Endothelial cell of umbilical vein (primary cell): ENCODE measurements around the gene FGFRL1. TPM values are rescaled to one million over a fixed set of nuclear protein-coding genes. Genes with fewer than 3 reads are reported as not detected.

Source experiments
- BruUV-seq: library from RNA; stranded (reverse); fragments of 400-500 nt; replicated peaks from 2 replicates; lab custom pipeline; 2021; lab: Mats Ljungman, UMichigan
- CTCF ChIA-PET: fragments of 300-600, 350-600 bp; sonication (Branson Sonifier 250); formaldehyde crosslinking; loops from one replicate; lab custom pipeline; 2021; ENCODE audit warnings: antibody characterized with exemption, inconsistent platforms; lab: Charles Lee
- POLR2A ChIA-PET: fragments of 300-600, 350-600 bp; sonication (Branson Sonifier 250); formaldehyde crosslinking; loops from one replicate; lab custom pipeline; 2021; ENCODE audit warnings: antibody characterized with exemption, inconsistent platforms; lab: Charles Lee
- DNase-seq: peaks from one replicate; pipeline ENCODE4 v3.0.0-alpha.2; 2011; ENCODE audit warnings: low read depth, low spot score
- FAIRE-seq: peaks from 2 replicates; lab custom pipeline; 2011; peaks lifted over from hg19 to GRCh38; lab: Jason Lieb, UNC
- H2AFZ ChIP-seq: 2 replicates; pipeline ENCODE4 v1.6.0; 2012; ENCODE audit warnings: low read depth, low read length, control low read depth, inconsistent platforms
- H3K27ac ChIP-seq: 2 replicates; pipeline ENCODE4 v1.5.1; 2011; ENCODE audit warnings: low read depth, mild to moderate bottlenecking, control low read depth, low read length, moderate library complexity; ENCODE audit not compliant: insufficient read depth
- H3K27me3 ChIP-seq, 2 experiments: 2 replicates each; pipeline versions ENCODE4 v1.6.0 to v1.6.1; 2011; ENCODE audit warnings: low read length in 2 of 2, mixed read lengths in 1 of 2; ENCODE audit not compliant: control insufficient read depth in 2 of 2, insufficient read depth in 2 of 2
- H3K36me3 ChIP-seq, 2 experiments: 2 replicates in 1 of 2; 3 replicates in 1 of 2; pipeline ENCODE4 v1.5.1; 2011; ENCODE audit warnings: low read length in 2 of 2, mild to moderate bottlenecking in 1 of 2, moderate library complexity in 1 of 2; ENCODE audit not compliant: control insufficient read depth in 2 of 2, insufficient read depth in 2 of 2; ENCODE audit errors: extremely low read depth in 1 of 2
- H3K4me1 ChIP-seq: 3 replicates; pipeline ENCODE4 v1.5.1; 2011; ENCODE audit warnings: mild to moderate bottlenecking, low read length; ENCODE audit not compliant: control insufficient read depth, insufficient read depth; ENCODE audit errors: extremely low read depth
- H3K4me2 ChIP-seq: 2 replicates; pipeline ENCODE4 v1.6.1; 2011; ENCODE audit warnings: low read length, control low read depth, mixed read lengths; ENCODE audit not compliant: insufficient read depth
- H3K4me3 ChIP-seq, 3 experiments: fragments of 200-600 bp in 1 of 3; sonication (generic), shearing (Covaris generic) in 1 of 3; replicated peaks in 1 of 3; 2 replicates each; pipeline ENCODE4 v1.5.1; 2011 to 2016; ENCODE audit warnings: control low read depth in 3 of 3, low read length in 3 of 3, mild to moderate bottlenecking in 2 of 3, inconsistent platforms in 1 of 3, low read depth in 1 of 3, moderate library complexity in 1 of 3; ENCODE audit not compliant: insufficient read depth in 1 of 3
- H3K79me2 ChIP-seq: 2 replicates; pipeline ENCODE4 v1.6.0; 2012; ENCODE audit warnings: low read length, inconsistent platforms; ENCODE audit not compliant: control insufficient read depth, insufficient read depth
- H3K9ac ChIP-seq: replicated peaks from 2 replicates; pipeline ENCODE3; 2011; ENCODE audit warnings: low read length, control low read depth; ENCODE audit not compliant: insufficient read depth; ENCODE audit errors: extremely low read depth
- H3K9me1 ChIP-seq: replicated peaks from 3 replicates; pipeline ENCODE4 v1.6.0; 2011; ENCODE audit warnings: mild to moderate bottlenecking, low read length; ENCODE audit not compliant: control insufficient read depth, insufficient read depth; ENCODE audit errors: extremely low read depth
- H3K9me3 ChIP-seq: replicated peaks from 2 replicates; pipeline ENCODE4 v1.5.1; 2012; ENCODE audit warnings: low read length, inconsistent platforms; ENCODE audit not compliant: control insufficient read depth, insufficient read depth
- H4K20me1 ChIP-seq: replicated peaks from 2 replicates; pipeline ENCODE3; 2011; ENCODE audit warnings: mild to moderate bottlenecking, low read length; ENCODE audit not compliant: control insufficient read depth, insufficient read depth; ENCODE audit errors: extremely low read depth
- CTCF ChIP-seq, 2 donors: IDR thresholded peaks; 1 replicate in 1 of 2; 2 replicates in 1 of 2; pipeline ENCODE4 v1.5.1; 2011; ENCODE audit warnings: low read length in 2 of 2, mild to moderate bottlenecking in 2 of 2, moderate library complexity in 2 of 2, control low read depth in 1 of 2, inconsistent platforms in 1 of 2, low read depth in 1 of 2; ENCODE audit not compliant: insufficient read depth in 1 of 2; ENCODE audit errors: extremely low read depth in 1 of 2
- EZH2 ChIP-seq: IDR thresholded peaks from 2 replicates; pipeline ENCODE4 v1.6.1; 2012; ENCODE audit warnings: borderline replicate concordance, low read depth, mild to moderate bottlenecking, moderate library complexity, low read length, inconsistent platforms; ENCODE audit not compliant: severe bottlenecking
- FOS ChIP-seq: IDR thresholded peaks from 2 replicates; pipeline ENCODE4 v1.6.1; 2011; ENCODE audit warnings: mild to moderate bottlenecking, low read length, moderate library complexity, borderline replicate concordance; ENCODE audit not compliant: insufficient read depth
- GATA2 ChIP-seq: IDR thresholded peaks from 2 replicates; pipeline ENCODE4 v1.7.0; 2011; ENCODE audit warnings: low read depth, mild to moderate bottlenecking, moderate library complexity, mixed read lengths, low read length; ENCODE audit not compliant: insufficient read length, insufficient read depth
- JUN ChIP-seq: IDR thresholded peaks from 2 replicates; pipeline ENCODE4 v1.6.1; 2011; ENCODE audit warnings: borderline replicate concordance, low read depth; ENCODE audit not compliant: insufficient read length, insufficient read depth
- MYC ChIP-seq: IDR thresholded peaks from one replicate; pipeline ENCODE4 v1.6.1; 2011; ENCODE audit warnings: mild to moderate bottlenecking, low read depth, low read length
- POLR2A ChIP-seq: IDR thresholded peaks from 2 replicates; pipeline ENCODE4 v1.6.1; 2012; ENCODE audit warnings: low read depth, mild to moderate bottlenecking, control low read depth, low read length
- POLR2AphosphoS5 ChIP-seq: IDR thresholded peaks from 2 replicates; pipeline ENCODE4 v1.6.1; 2012; ENCODE audit warnings: low read depth, mild to moderate bottlenecking, control low read depth, low read length, moderate library complexity; ENCODE audit not compliant: insufficient read depth
- dilution Hi-C: fragments of 300-500 bp; cut with MboI; formaldehyde crosslinking; loops from one replicate; pipeline ENCODE4 v1.15.0; 2019; ENCODE audit warnings: low sequenced_read_pairs; ENCODE audit not compliant: extremely low pct_ligation_motif_present
- intact Hi-C: fragments of 100-400 bp; cut with micrococcal nuclease; formaldehyde crosslinking; loops from one replicate; pipeline ENCODE4 v1.10.0; 2022
- polyA plus RNA-seq, 4 experiments: library from polyadenylated mRNA; depleted of rRNA in 3 of 4; stranded (reverse) in 3 of 4; unstranded in 1 of 4; fragments of >200 nt; gene quantifications; 2 replicates each; pipeline versions ENCODE4 v1.2.1 to v1.2.3, GENCODE V29; 2011 to 2012; ENCODE audit warnings: missing spikeins in 1 of 4
- total RNA-seq: library from RNA; stranded (reverse); gene quantifications from 2 replicates; pipeline ENCODE4 v1.2.3, GENCODE V29; 2021
- TF ChIP-seq, protein P1 (sequence below): IDR thresholded peaks from 2 replicates; pipeline ENCODE4 v1.6.1; 2011; ENCODE audit not compliant: insufficient read depth, insufficient read length

FGFRL1 gene
- total and polyA plus RNA-seq, 2 donors (not counting 3 experiments of a cell fraction or from before 2014, with no cell fraction given): 33.3 to 74.6 TPM

DNA sequence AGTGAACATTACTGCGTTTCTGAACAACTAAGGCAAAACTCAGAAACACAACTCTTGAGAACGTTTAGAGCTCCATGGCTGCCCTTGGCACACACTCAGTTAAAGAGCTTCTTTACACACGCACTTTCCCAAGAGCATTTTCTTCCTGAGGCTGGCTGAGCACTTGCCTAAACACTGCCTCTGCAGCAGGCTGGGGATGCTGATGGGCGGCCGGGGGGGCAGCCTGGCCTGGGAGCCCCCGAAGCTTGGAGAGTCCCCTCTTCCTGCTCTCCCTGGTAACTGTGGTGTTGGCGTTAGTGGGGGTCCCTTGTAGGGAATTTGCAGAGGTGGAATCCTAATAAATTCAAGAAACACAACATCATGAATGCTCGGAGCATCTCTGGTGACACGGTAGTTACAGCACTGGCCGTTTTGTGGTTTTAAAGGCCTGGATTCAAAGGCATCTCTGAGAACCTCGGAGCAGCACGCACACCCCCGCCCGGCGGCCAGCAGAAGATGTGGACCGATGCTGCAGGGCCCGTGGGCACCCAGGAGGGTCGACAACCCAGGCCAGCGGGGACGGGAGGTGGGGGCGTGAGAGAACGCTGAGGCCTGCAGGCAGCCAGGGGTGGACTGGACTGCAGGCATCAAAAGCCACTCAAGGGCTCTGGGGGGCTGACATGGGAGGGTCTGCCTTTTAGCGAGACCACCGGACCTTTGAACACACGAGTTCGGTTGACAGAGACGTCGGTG is 45.4 kb downstream of the FGFRL1 start:
- Histone ChIP-seq H3K27ac (no peak overlapping the region), H3K4me2 (no peak overlapping the region), H3K9ac (no peak overlapping the region), H3K9me1 (no peaks in the 10 kb centered on the region), H3K36me3 (no peaks in the 10 kb centered on the region), H4K20me1 (no peaks in the 10 kb centered on the region), H3K4me3 (no peak overlapping the region), H3K4me1 (no peaks in the 10 kb centered on the region), H2AFZ (no peak overlapping the region), H3K9me3 (no peaks in the 10 kb centered on the region), H3K79me2 (no peaks in the 10 kb centered on the region), H3K27me3 (peaks cover 20 to 28% of the 10 kb centered on the region in 2 experiments)
- FAIRE-seq: no peak
- POLR2A ChIA-PET: no interaction called here
- BruUV-seq: no TSS peak
- CTCF ChIA-PET: no interaction called here
- intact Hi-C loops (no loop called here), dilution Hi-C loops (no loop called here)
- DNase-seq: no peak
- TF ChIP-seq FOS (no peak), POLR2A (no peak), JUN (no peak), MYC (no peak), EZH2 (no peak), GATA2 (no peak), POLR2AphosphoS5 (no peak), CTCF (IDR thresholded peaks at IDR 0.05; ENCODE audit: extremely low read depth in 1 of 2, insufficient read depth in 1 of 2, low read depth in 1 of 2, low read length in 2 of 2) (no peak)
- TF ChIP-seq, protein P1, sequence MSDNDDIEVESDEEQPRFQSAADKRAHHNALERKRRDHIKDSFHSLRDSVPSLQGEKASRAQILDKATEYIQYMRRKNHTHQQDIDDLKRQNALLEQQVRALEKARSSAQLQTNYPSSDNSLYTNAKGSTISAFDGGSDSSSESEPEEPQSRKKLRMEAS: no peak
